NB4 (cell line): Measurements from ENCODE around the gene PLCH1.

Source experiments
- MYC ChIP-seq: IDR thresholded peaks from 2 replicates; pipeline ENCODE4 v1.6.1; 2011; ENCODE audit warnings: low read depth, low read length
- POLR2A ChIP-seq: IDR thresholded peaks from 2 replicates; pipeline ENCODE4 v1.6.1; 2011; ENCODE audit warnings: mild to moderate bottlenecking; ENCODE audit not compliant: insufficient read length; ENCODE audit errors: extremely low read depth
- TF ChIP-seq, protein P1 (sequence below): IDR thresholded peaks from 2 replicates; pipeline ENCODE4 v1.6.1; 2011; ENCODE audit warnings: low read depth, low read length
- TF ChIP-seq, protein P2 (sequence below): IDR thresholded peaks from one replicate; pipeline ENCODE4 v1.5.1; 2012; ENCODE audit warnings: low read depth, low read length

- TF ChIP-seq, protein P1, sequence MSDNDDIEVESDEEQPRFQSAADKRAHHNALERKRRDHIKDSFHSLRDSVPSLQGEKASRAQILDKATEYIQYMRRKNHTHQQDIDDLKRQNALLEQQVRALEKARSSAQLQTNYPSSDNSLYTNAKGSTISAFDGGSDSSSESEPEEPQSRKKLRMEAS: no peak
- TF ChIP-seq, protein P2, sequence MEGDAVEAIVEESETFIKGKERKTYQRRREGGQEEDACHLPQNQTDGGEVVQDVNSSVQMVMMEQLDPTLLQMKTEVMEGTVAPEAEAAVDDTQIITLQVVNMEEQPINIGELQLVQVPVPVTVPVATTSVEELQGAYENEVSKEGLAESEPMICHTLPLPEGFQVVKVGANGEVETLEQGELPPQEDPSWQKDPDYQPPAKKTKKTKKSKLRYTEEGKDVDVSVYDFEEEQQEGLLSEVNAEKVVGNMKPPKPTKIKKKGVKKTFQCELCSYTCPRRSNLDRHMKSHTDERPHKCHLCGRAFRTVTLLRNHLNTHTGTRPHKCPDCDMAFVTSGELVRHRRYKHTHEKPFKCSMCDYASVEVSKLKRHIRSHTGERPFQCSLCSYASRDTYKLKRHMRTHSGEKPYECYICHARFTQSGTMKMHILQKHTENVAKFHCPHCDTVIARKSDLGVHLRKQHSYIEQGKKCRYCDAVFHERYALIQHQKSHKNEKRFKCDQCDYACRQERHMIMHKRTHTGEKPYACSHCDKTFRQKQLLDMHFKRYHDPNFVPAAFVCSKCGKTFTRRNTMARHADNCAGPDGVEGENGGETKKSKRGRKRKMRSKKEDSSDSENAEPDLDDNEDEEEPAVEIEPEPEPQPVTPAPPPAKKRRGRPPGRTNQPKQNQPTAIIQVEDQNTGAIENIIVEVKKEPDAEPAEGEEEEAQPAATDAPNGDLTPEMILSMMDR: no peak
- TF ChIP-seq POLR2A: no peak
- TF ChIP-seq MYC: no peak
Observed at GRCh38 chr3:155443815-155444214, 301.1 kb downstream of the PLCH1 start.
